H1 (cell line): Measurements from ENCODE around the gene KRTAP10-7. TPM values are rescaled to one million over a fixed set of nuclear protein-coding genes. Genes with fewer than 3 reads are reported as not detected.

Source experiments
- CTCF ChIA-PET: fragments of 300-600 bp; sonication (Branson Sonifier 250); formaldehyde crosslinking; loops from one replicate; lab custom pipeline; 2021; ENCODE audit not compliant: partially characterized antibody; lab: Charles Lee
- POLR2A ChIA-PET: fragments of 300-600 bp; sonication (Branson Sonifier 250); formaldehyde crosslinking; loops from one replicate; lab custom pipeline; 2021; ENCODE audit warnings: inconsistent platforms; ENCODE audit not compliant: partially characterized antibody; lab: Charles Lee
- DNase-seq, 2 experiments: peaks; one replicate each; pipeline versions ENCODE4 v3.0.0 to v3.0.0-alpha.2; 2010 to 2022; ENCODE audit warnings: low spot score in 2 of 2, low read depth in 1 of 2, mixed read lengths in 1 of 2
- FAIRE-seq: peaks from 2 replicates; lab custom pipeline; 2011; peaks lifted over from hg19 to GRCh38; lab: Jason Lieb, UNC
- H2AFZ ChIP-seq: 2 replicates; pipeline ENCODE4 v1.8.1; 2012; ENCODE audit warnings: low read length, inconsistent platforms
- H2AK5ac ChIP-seq: 2 replicates; pipeline ENCODE4 v1.6.1; 2013; ENCODE audit warnings: low read depth, low read length
- H2BK120ac ChIP-seq: replicated peaks from 2 replicates; pipeline ENCODE3; 2013; ENCODE audit warnings: low read depth, low read length, inconsistent platforms
- H2BK12ac ChIP-seq: 2 replicates; pipeline ENCODE4 v1.6.1; 2013; ENCODE audit warnings: low read depth, low read length
- H2BK15ac ChIP-seq: 2 replicates; pipeline ENCODE4 v1.6.1; 2013; ENCODE audit warnings: low read length
- H2BK20ac ChIP-seq: 2 replicates; pipeline ENCODE4 v1.6.1; 2013; ENCODE audit warnings: low read length
- H2BK5ac ChIP-seq: 2 replicates; pipeline ENCODE4 v1.6.1; 2013; ENCODE audit warnings: low read depth, low read length
- H3K14ac ChIP-seq: 2 replicates; pipeline ENCODE4 v1.6.1; 2013; ENCODE audit warnings: inconsistent platforms; ENCODE audit not compliant: insufficient read length
- H3K18ac ChIP-seq: 2 replicates; pipeline ENCODE4 v1.6.1; 2013; ENCODE audit warnings: low read length; ENCODE audit errors: extremely low read depth
- H3K23ac ChIP-seq: 2 replicates; pipeline ENCODE4 v1.6.1; 2013; ENCODE audit warnings: inconsistent platforms; ENCODE audit not compliant: insufficient read length
- H3K23me2 ChIP-seq: 2 replicates; pipeline ENCODE4 v1.6.1; 2013; ENCODE audit warnings: low read depth, low read length
- H3K27ac ChIP-seq: 2 replicates; pipeline ENCODE4 v1.6.1; 2011; ENCODE audit warnings: low read depth, low read length, inconsistent platforms
- H3K27me3 ChIP-seq, 4 experiments: replicated peaks in 1 of 4; 1 replicate in 1 of 4; 2 replicates in 3 of 4; pipeline versions ENCODE4 v1.6.1 to v1.8.1; 2011 to 2013; ENCODE audit warnings: low read length in 3 of 4, mild to moderate bottlenecking in 3 of 4, inconsistent platforms in 2 of 4, mixed read lengths in 2 of 4, moderate library complexity in 1 of 4; ENCODE audit not compliant: control insufficient read depth in 3 of 4, insufficient read depth in 3 of 4; ENCODE audit errors: extremely low read depth in 1 of 4
- H3K36me3 ChIP-seq, 4 experiments: 2 replicates each; pipeline versions ENCODE4 v1.6.1 to v1.8.1; 2011 to 2013; ENCODE audit warnings: mild to moderate bottlenecking in 4 of 4, low read length in 3 of 4, moderate library complexity in 2 of 4, control low read depth in 1 of 4, inconsistent platforms in 1 of 4; ENCODE audit not compliant: insufficient read depth in 4 of 4, control insufficient read depth in 2 of 4
- H3K4ac ChIP-seq: replicated peaks from 2 replicates; pipeline ENCODE3; 2013; ENCODE audit warnings: low read length, low read depth, mixed read lengths, inconsistent platforms; ENCODE audit not compliant: insufficient read length
- H3K4me1 ChIP-seq, 4 experiments: replicated peaks in 1 of 4; 1 replicate in 1 of 4; 2 replicates in 3 of 4; pipeline versions ENCODE4 v1.6.1 to v1.8.1; 2011 to 2013; ENCODE audit warnings: low read length in 3 of 4, inconsistent platforms in 2 of 4, mixed read lengths in 1 of 4; ENCODE audit not compliant: insufficient read depth in 4 of 4, control insufficient read depth in 3 of 4
- H3K4me2 ChIP-seq, 2 experiments: 2 replicates each; pipeline versions ENCODE4 v1.6.1 to v1.8.1; 2011 to 2013; ENCODE audit warnings: low read depth in 2 of 2, low read length in 2 of 2, control low read depth in 1 of 2, inconsistent platforms in 1 of 2, mild to moderate bottlenecking in 1 of 2; ENCODE audit not compliant: insufficient read depth in 1 of 2
- H3K4me3 ChIP-seq, 4 experiments: fragments of 200-600, 300-600 bp in 1 of 4; sonication (generic), shearing (Covaris generic), sonication (Bioruptor Twin) in 1 of 4; 2 replicates each; pipeline versions ENCODE4 v1.5.1 to v1.8.1; 2011 to 2016; ENCODE audit warnings: low read length in 4 of 4, low read depth in 3 of 4, control low read depth in 2 of 4, inconsistent platforms in 2 of 4, mild to moderate bottlenecking in 2 of 4, mixed read lengths in 1 of 4, moderate library complexity in 1 of 4; ENCODE audit not compliant: insufficient read depth in 2 of 4; ENCODE audit errors: extremely low read depth in 1 of 4
- H3K56ac ChIP-seq: replicated peaks from 2 replicates; pipeline ENCODE3; 2013; ENCODE audit warnings: low read depth, mild to moderate bottlenecking, mixed read lengths, low read length, inconsistent platforms; ENCODE audit not compliant: insufficient read length
- H3K79me1 ChIP-seq: 2 replicates; pipeline ENCODE4 v1.6.1; 2013; ENCODE audit warnings: low read depth, low read length, control low read depth
- H3K79me2 ChIP-seq, 2 experiments: 2 replicates each; pipeline versions ENCODE4 v1.6.1 to v1.8.1; 2012 to 2013; ENCODE audit warnings: low read length in 2 of 2, mild to moderate bottlenecking in 2 of 2, inconsistent platforms in 1 of 2; ENCODE audit not compliant: insufficient read depth in 2 of 2, control insufficient read depth in 1 of 2
- H3K9ac ChIP-seq, 4 experiments: replicated peaks in 1 of 4; 1 replicate in 1 of 4; 2 replicates in 3 of 4; pipeline versions ENCODE4 v1.6.1 to v1.8.1; 2011 to 2013; ENCODE audit warnings: low read depth in 3 of 4, low read length in 3 of 4, control low read depth in 2 of 4, mild to moderate bottlenecking in 2 of 4, moderate library complexity in 2 of 4, inconsistent platforms in 1 of 4; ENCODE audit errors: extremely low read depth in 1 of 4
- H3K9me3 ChIP-seq, 2 experiments: 2 replicates each; pipeline versions ENCODE4 v1.6.1 to v1.8.1; 2012 to 2013; ENCODE audit warnings: mild to moderate bottlenecking in 2 of 2, moderate library complexity in 2 of 2, control low read depth in 1 of 2, inconsistent platforms in 1 of 2, low read depth in 1 of 2, low read length in 1 of 2, mixed read lengths in 1 of 2; ENCODE audit not compliant: insufficient read depth in 2 of 2
- H4K20me1 ChIP-seq, 2 experiments: replicated peaks in 1 of 2; 2 replicates each; pipeline versions ENCODE3 to v1.8.1; 2011 to 2013; ENCODE audit warnings: inconsistent platforms in 2 of 2, low read length in 2 of 2, mild to moderate bottlenecking in 1 of 2; ENCODE audit not compliant: insufficient read depth in 2 of 2, control insufficient read depth in 1 of 2
- H4K5ac ChIP-seq: 2 replicates; pipeline ENCODE4 v1.6.1; 2013; ENCODE audit warnings: low read length, low read depth, mixed read lengths, inconsistent platforms; ENCODE audit not compliant: insufficient read length
- H4K8ac ChIP-seq: 2 replicates; pipeline ENCODE4 v1.8.0; 2013; ENCODE audit warnings: mild to moderate bottlenecking, moderate library complexity, low read length, inconsistent platforms; ENCODE audit not compliant: insufficient read depth; ENCODE audit errors: extremely low read depth
- H4K91ac ChIP-seq: replicated peaks from 2 replicates; pipeline ENCODE3; 2013; ENCODE audit warnings: low read length, mixed read lengths, inconsistent platforms; ENCODE audit not compliant: insufficient read length
- BRCA1 ChIP-seq: IDR thresholded peaks from 2 replicates; pipeline ENCODE4 v1.6.1; 2012; ENCODE audit warnings: low read depth, low read length, improper control_type of control experiment
- FOSL1 ChIP-seq: IDR thresholded peaks from 2 replicates; pipeline ENCODE4 v1.6.1; 2011; ENCODE audit warnings: mild to moderate bottlenecking, low read depth, low read length, moderate library complexity; ENCODE audit not compliant: insufficient read depth
- MAX ChIP-seq: IDR thresholded peaks from 2 replicates; pipeline ENCODE4 v1.6.1; 2012; ENCODE audit warnings: inconsistent platforms
- RAD21 ChIP-seq, 2 experiments: IDR thresholded peaks in 1 of 2; conservative IDR thresholded peaks in 1 of 2; 2 replicates each; pipeline ENCODE4 v1.6.1; 2011; ENCODE audit warnings: low read depth in 2 of 2, low read length in 2 of 2, improper control_type of control experiment in 1 of 2, inconsistent platforms in 1 of 2, mild to moderate bottlenecking in 1 of 2, moderate library complexity in 1 of 2
- SUZ12 ChIP-seq: fragments of 200-600 bp; sonication (generic); IDR thresholded peaks from 2 replicates; pipeline ENCODE4 v1.6.1; 2012; ENCODE audit warnings: mild to moderate bottlenecking, inconsistent platforms, low read length, moderate library complexity, mixed read lengths
- TAF1 ChIP-seq: IDR thresholded peaks from 2 replicates; pipeline ENCODE4 v1.6.1; 2011; ENCODE audit warnings: mild to moderate bottlenecking, low read depth, low read length
- YY1 ChIP-seq: IDR thresholded peaks from 2 replicates; pipeline ENCODE4 v1.6.1; 2011; ENCODE audit warnings: low read depth, mild to moderate bottlenecking, low read length
- WGBS, 2 experiments: shearing (Covaris generic) in 1 of 2; methylation state at CpG; one replicate each; pipeline versions ENCODE4 v1.1.6 to v1.1.7; 2013 to 2015; ENCODE audit warnings: low lambda C conversion rate in 2 of 2, mixed read lengths in 2 of 2, inconsistent platforms in 1 of 2, low coverage in 1 of 2, missing lambda C conversion rate in 1 of 2; ENCODE audit not compliant: insufficient replicate concordance in 2 of 2, insufficient coverage in 1 of 2, insufficient read length in 1 of 2; ENCODE audit errors: extremely low coverage in 1 of 2, missing lambda C conversion rate in 1 of 2; 5-methylcytosine and 5-hydroxymethylcytosine counted together
- polyA plus RNA-seq, 7 experiments: library from polyadenylated mRNA; depleted of rRNA in 3 of 7; stranded (reverse) in 5 of 7; unstranded in 2 of 7; fragments of >200 nt in 5 of 7; fragments of 200-250 nt in 2 of 7; gene quantifications; 1 replicate in 5 of 7; 2 replicates in 1 of 7; 4 replicates in 1 of 7; pipeline versions ENCODE4 v1.2.1 to v1.2.3, GENCODE V29; 2011 to 2013; ENCODE audit warnings: missing spikeins in 2 of 7, mixed read lengths in 2 of 7
- total RNA-seq: library from RNA; stranded (reverse); fragmentation: NEBNext Ultra II Directional; extraction: Animal tissue kit (Norgen Biotek cat#: 25700); gene quantifications from 2 replicates; pipeline ENCODE4 v1.2.1, GENCODE V29; 2021

KRTAP10-7 gene
- total and polyA plus RNA-seq, 2 of the 8 experiments (the other 6 are each of a cell fraction or from before 2014, with no cell fraction given): not detected

- FAIRE-seq: no peak
- Histone ChIP-seq H2BK15ac (no peak overlapping the region), H3K79me2 (no peaks in the 10 kb centered on the region), H3K4me1 (no peaks in the 10 kb centered on the region; a peak in 1 of 7 replicates), H4K91ac (no peak overlapping the region)
- TF ChIP-seq MAX (no peak), RAD21 (IDR thresholded peaks at IDR 0.05 in 1 of 2, conservative IDR thresholded peaks at IDR 0.05 in 1 of 2; ENCODE audit: low read depth in 2 of 2, low read length in 2 of 2) (no peak), SUZ12 (no peak), YY1 (no peak), BRCA1 (no peak), TAF1 (no peak), FOSL1 (no peak)
- TF ChIP-seq, all 59 proteins: peak for 0
- Histone ChIP-seq H2AK5ac (no peak overlapping the region), H3K4me2 (no peak overlapping the region), H3K14ac (no peak overlapping the region), H4K8ac (no peak overlapping the region), H3K9me3 (peaks cover 16 to 18% of the 10 kb centered on the region in 2 experiments), H3K79me1 (no peaks in the 10 kb centered on the region), H3K9ac (no peak overlapping the region), H3K56ac (no peak overlapping the region), H2BK5ac (no peak overlapping the region), H3K23ac (no peak overlapping the region), H2BK20ac (no peak overlapping the region), H3K36me3 (no peaks in the 10 kb centered on the region), H2AFZ (no peak overlapping the region), H3K4me3 (no peak overlapping the region), H3K23me2 (no peaks in the 10 kb centered on the region), H3K18ac (no peak overlapping the region), H3K27ac (no peak overlapping the region), H3K4ac (no peak overlapping the region), H3K27me3 (no peaks in the 10 kb centered on the region), H4K5ac (no peak overlapping the region), H2BK120ac (no peak overlapping the region), H2BK12ac (no peak overlapping the region), H4K20me1 (no peaks in the 10 kb centered on the region)
- DNase-seq: no peak
- ChIA-PET CTCF (interaction anchor here (1.0 to 2.5 kb wide), 2 partner anchors 9 to 76 kb away, joined by 3 to 5 read pairs; no protein-coding TSS in a partner anchor), POLR2A (no interaction called here)
- 90% methylated on average over 7 of the region's 7 CpGs; no CpG with 5 or more reads in 1 of the 2 experiments for WGBS, 2 experiments
These were observed 25.4 kb downstream of the KRTAP10-7 start for GRCh38 chr21:44625756-44626155.
